Colonic mucosa (tissue), 4 donors: ENCODE data around the gene PARP1. TPM values are rescaled to one million over a fixed set of nuclear protein-coding genes. Genes with fewer than 3 reads are reported as not detected.

Experiments
- DNase-seq: peaks from one replicate; pipeline ENCODE4 v3.0.0-alpha.2; 2020
- H3K27ac ChIP-seq: fragments of 200-600 bp; one replicate; pipeline ENCODE4 v1.8.0; 2021
- H3K27me3 ChIP-seq: fragments of 200-600 bp; one replicate; pipeline ENCODE4 v1.8.0; 2021
- H3K36me3 ChIP-seq: fragments of 200-600 bp; one replicate; pipeline ENCODE4 v1.8.0; 2021
- H3K4me1 ChIP-seq: fragments of 200-600 bp; one replicate; pipeline ENCODE4 v1.8.0; 2021; ENCODE audit warnings: mild to moderate bottlenecking
- H3K4me3 ChIP-seq: fragments of 200-600 bp; one replicate; pipeline ENCODE4 v1.8.0; 2021
- H3K9ac ChIP-seq, 2 donors: one replicate each; pipeline ENCODE4 v1.7.0; 2013; ENCODE audit warnings: control low read depth in 2 of 2, low read depth in 2 of 2, low read length in 2 of 2
- H3K9me3 ChIP-seq: fragments of 200-600 bp; one replicate; pipeline ENCODE4 v1.8.0; 2021
- intact Hi-C: fragments of 100-400 bp; cut with DNase I; formaldehyde crosslinking; loops from one replicate; pipeline ENCODE4 v1.14.1; 2022
- total RNA-seq, 2 donors: library from RNA; stranded (reverse); fragmentation: NEBNext Ultra II Directional in 1 of 2; extraction: Animal tissue kit (Norgen Biotek cat#: 25700) in 1 of 2; gene quantifications; one replicate each; pipeline ENCODE4 v1.2.1, GENCODE V29; 2021
- TF ChIP-seq, protein P1 (sequence below): fragments of 200-600 bp; IDR thresholded peaks from one replicate; pipeline ENCODE4 v1.8.0; 2022; ENCODE audit warnings: antibody characterized with exemption, mild to moderate bottlenecking
- donor health status: healthy.
- donor health status: DM: no; HTN: no; CAD: no.
- donor health status: DM: no; HTN: no; CAD: no.

The PARP1 gene
- total RNA-seq, 2 donors from 2014 or later, result 56.7 to 96.3 TPM

DNA sequence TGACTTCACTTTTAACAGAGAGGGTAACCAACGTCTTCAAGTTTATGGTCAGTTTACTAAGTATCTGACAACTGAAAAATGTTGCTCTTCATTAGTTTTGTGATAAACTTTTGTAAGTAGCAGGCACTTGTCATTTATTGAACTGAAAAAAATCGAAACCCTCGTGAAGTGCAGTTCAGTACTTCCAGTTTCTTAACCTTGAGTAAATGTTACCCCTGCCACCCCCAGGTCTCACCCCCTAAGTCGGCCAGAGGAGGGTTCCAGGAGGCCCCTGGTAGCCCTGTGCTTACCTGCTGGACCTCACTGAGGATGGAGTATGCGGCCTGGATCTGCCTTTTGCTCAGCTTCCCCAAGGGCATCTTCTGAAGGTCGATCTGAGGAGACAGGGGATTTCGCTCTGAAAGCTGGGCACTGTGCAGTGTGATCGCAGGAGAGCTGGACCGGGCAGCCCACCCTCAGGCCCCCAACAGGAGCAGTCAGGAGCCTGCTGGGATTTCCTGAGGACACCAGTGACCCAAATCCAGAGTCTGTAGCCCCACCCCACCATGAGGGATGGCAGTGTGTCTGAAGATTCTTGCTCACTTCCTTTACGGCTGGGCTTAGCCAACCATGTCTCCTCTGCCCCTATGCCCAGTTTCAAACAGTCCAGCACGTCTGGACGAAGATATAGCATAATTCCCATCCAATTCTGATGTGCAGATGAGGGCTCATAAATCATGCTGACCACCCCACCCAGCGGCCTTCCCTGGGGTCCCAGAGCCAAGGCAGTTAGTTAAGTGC is 37.6 kb downstream of the PARP1 start:
- no peak overlapping the region for H3K9ac ChIP-seq
- no peaks in the 10 kb centered on the region for H3K9me3 ChIP-seq
- H3K27ac ChIP-seq, result no peak overlapping the region
- peaks cover 4% of the 10 kb centered on the region for H3K36me3 ChIP-seq
- intact Hi-C loops, result no loop called here
- no peaks in the 10 kb centered on the region for H3K4me1 ChIP-seq
- TF ChIP-seq, protein P1, sequence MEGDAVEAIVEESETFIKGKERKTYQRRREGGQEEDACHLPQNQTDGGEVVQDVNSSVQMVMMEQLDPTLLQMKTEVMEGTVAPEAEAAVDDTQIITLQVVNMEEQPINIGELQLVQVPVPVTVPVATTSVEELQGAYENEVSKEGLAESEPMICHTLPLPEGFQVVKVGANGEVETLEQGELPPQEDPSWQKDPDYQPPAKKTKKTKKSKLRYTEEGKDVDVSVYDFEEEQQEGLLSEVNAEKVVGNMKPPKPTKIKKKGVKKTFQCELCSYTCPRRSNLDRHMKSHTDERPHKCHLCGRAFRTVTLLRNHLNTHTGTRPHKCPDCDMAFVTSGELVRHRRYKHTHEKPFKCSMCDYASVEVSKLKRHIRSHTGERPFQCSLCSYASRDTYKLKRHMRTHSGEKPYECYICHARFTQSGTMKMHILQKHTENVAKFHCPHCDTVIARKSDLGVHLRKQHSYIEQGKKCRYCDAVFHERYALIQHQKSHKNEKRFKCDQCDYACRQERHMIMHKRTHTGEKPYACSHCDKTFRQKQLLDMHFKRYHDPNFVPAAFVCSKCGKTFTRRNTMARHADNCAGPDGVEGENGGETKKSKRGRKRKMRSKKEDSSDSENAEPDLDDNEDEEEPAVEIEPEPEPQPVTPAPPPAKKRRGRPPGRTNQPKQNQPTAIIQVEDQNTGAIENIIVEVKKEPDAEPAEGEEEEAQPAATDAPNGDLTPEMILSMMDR, result no peak
- H3K27me3 ChIP-seq, result no peaks in the 10 kb centered on the region
- H3K4me3 ChIP-seq, result no peak overlapping the region
- DNase-seq, result no peak

- Histone ChIP-seq H3K36me3 (peaks cover 13% of the 10 kb centered on the region), H3K9me3 (no peaks in the 10 kb centered on the region), H3K27ac (no peak overlapping the region), H3K4me1 (no peaks in the 10 kb centered on the region), H3K9ac (no peak overlapping the region), H3K4me3 (no peak overlapping the region), H3K27me3 (no peaks in the 10 kb centered on the region)
- intact Hi-C loops, result no loop called here
- TF ChIP-seq, protein P1, result no peak
- DNase-seq, result no peak
These were observed 38.8 kb downstream of the PARP1 start for GRCh38 chr1:226369110-226369509.

DNA sequence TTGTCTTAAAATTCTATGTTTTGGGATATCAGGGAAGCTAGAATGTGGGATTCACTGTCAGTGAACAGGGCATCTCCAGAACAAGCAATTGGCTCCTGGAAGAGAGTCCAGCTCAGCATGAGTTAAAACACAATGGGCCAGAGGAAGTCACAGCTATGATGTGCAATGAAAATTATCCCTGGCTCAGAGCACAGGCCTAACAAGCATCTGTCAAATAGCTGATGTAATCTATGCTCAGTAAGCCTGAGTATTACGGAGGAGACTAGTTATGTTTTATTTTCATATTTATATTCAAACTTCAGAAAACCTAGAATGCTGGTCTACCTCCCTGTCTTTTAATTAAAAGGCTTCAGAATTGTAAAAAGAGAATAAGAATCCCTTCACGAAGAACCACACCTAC is 41.6 kb downstream of the PARP1 start:
- TF ChIP-seq, protein P1, result no peak
- peaks cover 19% of the 10 kb centered on the region for H3K36me3 ChIP-seq
- no peak overlapping the region for H3K27ac ChIP-seq
- no peaks in the 10 kb centered on the region for H3K4me1 ChIP-seq
- intact Hi-C loops, result no loop called here
- no peak overlapping the region for H3K4me3 ChIP-seq
- no peaks in the 10 kb centered on the region for H3K9me3 ChIP-seq
- H3K27me3 ChIP-seq, result no peaks in the 10 kb centered on the region
- DNase-seq, result no peak
- H3K9ac ChIP-seq, result no peak overlapping the region

- intact Hi-C loops, result no loop called here
- Histone ChIP-seq H3K27ac (no peak overlapping the region), H3K9me3 (no peaks in the 10 kb centered on the region), H3K9ac (no peak overlapping the region), H3K36me3 (peaks cover 19% of the 10 kb centered on the region), H3K4me1 (no peaks in the 10 kb centered on the region), H3K4me3 (no peak overlapping the region), H3K27me3 (no peaks in the 10 kb centered on the region)
- no peak for DNase-seq
- TF ChIP-seq, protein P1, result no peak
These were observed 42.1 kb downstream of the PARP1 start for GRCh38 chr1:226365831-226366231.

GRCh38 chr1:226364901-226365565 is 42.9 kb downstream of the PARP1 start:
- DNase-seq, result no peak
- TF ChIP-seq, protein P1, result no peak
- Histone ChIP-seq H3K27me3 (no peaks in the 10 kb centered on the region), H3K36me3 (peaks cover 19% of the 10 kb centered on the region), H3K4me1 (no peaks in the 10 kb centered on the region), H3K9ac (no peak overlapping the region), H3K9me3 (no peaks in the 10 kb centered on the region), H3K27ac (no peak overlapping the region), H3K4me3 (no peak overlapping the region)
- intact Hi-C loops, result no loop called here
